Fibroblast of skin of abdomen (primary cell): Measurements from ENCODE around the gene TBX1.

Experiments
- DNase-seq: peaks from one replicate; pipeline ENCODE4 v3.0.0-alpha.2; 2013

Gene TBX1

GRCh38 chr22:19815823-19816290, 55.3 kb downstream of the TBX1 start:
- DNase-seq, result no peak

GRCh38 chr22:19816372-19817119, 56.0 kb downstream of the TBX1 start:
- DNase-seq, result no peak
